Hepatocyte (in vitro differentiated cells): Measurements from ENCODE around the gene DLG2.

ENCODE experiments used
- CTCF ChIP-seq: fragments of 200-600 bp; sonication (generic); IDR thresholded peaks from 2 replicates; pipeline ENCODE4 v1.5.1; 2016; ENCODE audit warnings: antibody characterized with exemption, mild to moderate bottlenecking; ENCODE audit not compliant: poor library complexity
- EZH2phosphoT487 ChIP-seq: fragments of 200-600 bp; sonication (generic); IDR thresholded peaks from one replicate; pipeline ENCODE4 v1.6.1; 2018; ENCODE audit warnings: antibody characterized with exemption, mild to moderate bottlenecking, low read depth, moderate library complexity; ENCODE audit not compliant: unreplicated experiment, severe bottlenecking

GRCh38 chr11:83635166-83635565 is 1992.0 kb downstream of the DLG2 start:
- no peak for TF ChIP-seq CTCF
- TF ChIP-seq EZH2phosphoT487, result no peak
